ENCODE measurements around the gene TSPAN11.
"Not testable (repeated sequence)": the region's sequence is repeated elsewhere in the genome, so short reads cannot be mapped to it uniquely, and the experiment has no call there.

TSPAN11 gene

GRCh38 chr12:31021809-31022494 lies 95.4 kb downstream of the TSPAN11 start:
- TF ChIP-seq CTCF (IDR thresholded peaks at IDR 0.05; ENCODE audit: low read length, missing control alignments), result no peak

GRCh38 chr12:31023271-31023724 lies 96.8 kb downstream of the TSPAN11 start:
- no peak for DNase-seq (ENCODE audit: low read depth)
- TF ChIP-seq CTCF (IDR thresholded peaks at IDR 0.05; ENCODE audit: low read length, missing control alignments), result no peak

More at GRCh38 chr12:31021809-31022494, 95.4 kb downstream of the TSPAN11 start:
- H3K4me3 ChIP-seq (replicated peaks; ENCODE audit: low read depth, low read length), result no peak overlapping the region
- DNase-seq (ENCODE audit: low read depth), result no peak

GRCh38 chr12:31026202-31026601 lies 99.7 kb downstream of the TSPAN11 start:
- no peak for TF ChIP-seq CTCF (IDR thresholded peaks at IDR 0.05; ENCODE audit: low read length, missing control alignments)
- DNase-seq (ENCODE audit: low read depth), result no peak
- H3K4me3 ChIP-seq (replicated peaks; ENCODE audit: low read depth, low read length), result no peak overlapping the region

More at GRCh38 chr12:31023271-31023724, 96.8 kb downstream of the TSPAN11 start:
- no peak overlapping the region for H3K4me3 ChIP-seq (replicated peaks; ENCODE audit: low read depth, low read length)

GRCh38 chr12:31027006-31027405 lies 100.5 kb downstream of the TSPAN11 start:
- H3K4me3 ChIP-seq (replicated peaks; ENCODE audit: low read depth, low read length), result not testable (repeated sequence)

GRCh38 chr12:31029468-31029867 lies 102.9 kb downstream of the TSPAN11 start:
- H3K4me3 ChIP-seq (replicated peaks; ENCODE audit: low read depth, low read length), result no peak overlapping the region
- DNase-seq (ENCODE audit: low read depth), result no peak
- no peak for TF ChIP-seq CTCF (IDR thresholded peaks at IDR 0.05; ENCODE audit: low read length, missing control alignments)

More at GRCh38 chr12:31027006-31027405, 100.5 kb downstream of the TSPAN11 start:
- DNase-seq (ENCODE audit: low read depth), result not testable (repeated sequence)

GRCh38 chr12:31029916-31030562 lies 103.5 kb downstream of the TSPAN11 start:
- no peak overlapping the region for H3K4me3 ChIP-seq (replicated peaks; ENCODE audit: low read depth, low read length)
- TF ChIP-seq CTCF (IDR thresholded peaks at IDR 0.05; ENCODE audit: low read length, missing control alignments), result no peak
- no peak for DNase-seq (ENCODE audit: low read depth)

GRCh38 chr12:31031951-31032335 lies 105.4 kb downstream of the TSPAN11 start:
- no peak for DNase-seq (ENCODE audit: low read depth)
- no peak for TF ChIP-seq CTCF (IDR thresholded peaks at IDR 0.05; ENCODE audit: low read length, missing control alignments)
- no peak overlapping the region for H3K4me3 ChIP-seq (replicated peaks; ENCODE audit: low read depth, low read length)
